AML-193 (cell line): ENCODE results near the gene WIPF1.

Source experiments
- DNase-seq, 2 experiments: peaks; one replicate each; lab custom pipeline; 2025; lab: John Stamatoyannopoulos, UW

Gene WIPF1

GRCh38 chr2:174623106-174623637 is 25.6 kb upstream of the WIPF1 start:
- no peak for DNase-seq

DNA sequence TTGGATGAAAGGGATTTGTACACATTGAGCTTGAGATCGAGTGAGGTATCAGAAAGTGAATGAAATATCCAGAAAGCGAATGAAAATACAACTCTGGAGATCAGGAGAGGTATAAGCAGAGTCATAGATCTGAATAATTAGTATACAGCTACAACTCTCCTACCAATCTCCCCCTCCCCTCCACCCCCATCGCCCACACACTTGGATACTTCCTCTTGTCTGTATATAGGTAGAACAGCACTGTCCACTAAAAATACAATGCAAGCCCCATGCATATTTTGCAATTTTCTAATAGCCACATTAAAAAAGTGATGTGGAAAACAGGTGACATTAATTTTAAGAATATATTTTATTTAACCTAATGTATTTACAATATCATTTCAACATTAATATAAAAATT is 23.7 kb upstream of the WIPF1 start:
- DNase-seq: no peak

- DNase-seq: no peak
Observed at GRCh38 chr2:174618179-174618578, 20.6 kb upstream of the WIPF1 start.

- DNase-seq: no peak
Observed at GRCh38 chr2:174617718-174618117, 20.1 kb upstream of the WIPF1 start.

DNA sequence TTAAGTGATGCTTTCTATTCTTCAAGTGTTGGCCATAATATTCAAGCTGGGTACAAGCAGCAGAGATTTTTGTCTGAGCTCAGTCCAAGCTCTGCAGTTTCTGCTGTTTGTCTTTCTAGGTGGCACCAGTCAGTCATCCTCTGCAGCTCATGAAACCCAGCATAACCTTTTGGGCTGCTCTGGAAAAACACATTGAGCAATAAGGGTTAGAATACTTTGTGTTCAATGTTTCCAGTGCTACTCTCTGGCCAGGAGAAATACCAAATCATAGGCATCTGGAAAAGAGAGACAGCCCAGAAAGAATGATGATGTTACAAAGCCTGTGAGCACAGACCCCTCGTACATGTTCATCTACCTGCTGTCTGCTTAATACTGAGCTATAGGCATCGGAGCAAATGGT is 19.5 kb upstream of the WIPF1 start:
- no peak for DNase-seq

- DNase-seq: no peak
Observed at GRCh38 chr2:174615871-174616436, 18.4 kb upstream of the WIPF1 start.

- no peak for DNase-seq
Observed at GRCh38 chr2:174614261-174614660, 16.7 kb upstream of the WIPF1 start.

- DNase-seq: no peak
Observed at GRCh38 chr2:174613531-174613930, 15.9 kb upstream of the WIPF1 start.

DNA sequence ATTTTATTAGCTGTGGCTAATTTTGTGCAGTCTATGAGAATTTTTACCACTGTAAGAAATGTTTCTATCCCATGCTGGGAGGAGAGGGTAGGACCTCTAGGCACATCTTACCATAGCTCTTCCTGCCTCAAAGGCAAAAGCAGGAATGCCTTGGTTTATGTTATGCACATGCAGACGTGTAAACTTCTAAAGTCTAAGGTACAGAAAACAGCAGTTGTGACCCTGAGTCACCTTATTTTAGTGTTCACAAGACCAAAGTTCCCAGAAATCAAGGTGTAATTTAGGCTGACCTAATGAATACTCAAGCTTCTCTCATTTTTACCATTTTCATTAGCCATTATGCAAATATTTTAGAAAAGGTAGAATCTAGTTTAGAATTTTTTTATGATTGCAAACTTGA is 15.4 kb upstream of the WIPF1 start:
- no peak for DNase-seq

DNA sequence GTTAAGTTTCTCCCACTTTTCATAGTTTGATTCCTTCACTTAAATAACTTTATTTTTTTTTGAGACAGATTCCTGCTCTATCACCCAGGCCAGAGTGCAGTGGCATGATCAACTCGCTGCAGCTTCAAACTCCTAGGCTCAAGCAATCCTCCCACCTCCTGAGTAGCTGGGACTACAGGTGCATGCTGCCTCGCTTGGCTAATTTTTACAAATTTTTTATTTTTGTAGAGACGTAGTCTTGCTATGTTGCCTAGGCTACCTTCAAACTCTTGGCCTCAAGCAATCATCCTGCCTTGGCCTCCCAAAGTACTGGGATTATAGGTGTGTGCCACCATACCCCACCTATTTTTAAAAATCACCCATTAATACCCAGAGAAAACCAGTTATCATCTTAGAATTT is 14.2 kb upstream of the WIPF1 start:
- no peak for DNase-seq

DNA sequence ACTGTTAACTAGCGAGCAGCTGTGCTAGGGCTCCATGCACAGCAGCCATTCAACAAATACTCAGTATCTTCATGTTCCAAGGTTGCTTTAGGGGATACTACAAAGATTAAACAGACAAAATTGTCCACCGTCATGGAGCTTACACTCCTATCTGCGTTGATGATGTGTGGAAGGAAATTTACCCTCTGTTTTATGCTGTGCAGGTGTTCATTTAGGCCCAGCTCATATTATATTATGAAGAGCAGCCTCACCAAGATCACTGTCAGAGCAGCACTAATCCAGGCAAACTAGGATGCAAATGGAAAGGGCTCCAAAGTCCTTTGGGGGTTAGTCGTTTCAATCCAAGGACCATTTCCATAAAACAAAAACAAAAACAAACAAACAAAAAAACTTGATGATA is 13.4 kb upstream of the WIPF1 start:
- DNase-seq: no peak

DNA sequence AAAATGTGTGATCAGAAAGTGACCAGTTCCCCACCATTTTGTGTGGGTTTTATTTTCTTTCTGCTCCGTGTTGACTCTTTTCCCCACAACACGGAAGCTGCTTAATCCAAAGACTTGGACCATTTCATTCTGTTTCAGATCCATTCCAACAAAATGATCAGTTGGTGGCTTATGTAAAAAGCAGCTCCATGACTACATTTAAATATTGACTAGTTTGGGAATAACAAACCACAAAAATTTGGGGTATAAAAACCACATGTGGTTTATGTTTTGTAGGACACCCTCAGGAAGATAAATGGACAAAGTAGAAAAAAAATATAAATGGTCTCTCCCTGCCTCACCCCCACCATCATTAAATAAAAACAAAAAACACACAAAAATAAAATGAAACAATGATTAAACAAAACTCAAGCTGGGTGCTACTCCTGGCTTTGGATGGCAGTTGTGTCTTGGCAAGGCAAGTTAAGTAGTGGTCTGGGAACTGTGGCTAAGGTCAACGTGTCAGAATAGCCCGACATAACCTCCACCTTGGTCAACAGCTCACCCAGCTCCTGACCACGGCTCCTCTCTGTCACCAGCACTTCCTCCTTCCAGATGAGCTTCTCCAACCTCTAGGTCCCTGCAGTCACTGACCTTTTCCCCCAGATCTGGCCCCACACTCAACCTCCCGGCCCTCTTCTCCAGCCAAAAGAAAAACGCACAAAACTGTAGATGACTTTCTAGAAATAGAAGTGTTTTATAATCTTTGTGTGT is 12.8 kb upstream of the WIPF1 start:
- DNase-seq: peak; percentile 63 to 72

DNA sequence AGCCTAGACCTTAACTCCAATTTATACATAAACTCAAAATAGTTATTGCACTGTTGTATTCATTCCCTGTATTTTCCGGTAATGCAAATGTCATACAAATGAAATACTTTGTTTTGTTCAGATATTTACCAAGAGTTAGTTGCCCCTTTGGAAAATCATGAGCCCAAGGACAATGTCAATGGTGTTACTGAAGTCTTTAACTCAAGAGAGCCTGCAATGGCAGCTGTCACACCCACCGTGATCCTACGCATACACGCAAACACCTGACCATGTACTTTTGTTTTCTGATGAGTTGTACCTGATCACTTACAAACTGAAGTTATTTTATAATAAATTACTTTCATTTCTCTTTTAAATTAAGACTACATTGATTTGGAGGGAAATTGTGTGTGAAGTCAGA is 11.7 kb upstream of the WIPF1 start:
- DNase-seq: no peak

- DNase-seq: no peak
Observed at GRCh38 chr2:174608866-174609214, 11.2 kb upstream of the WIPF1 start.

DNA sequence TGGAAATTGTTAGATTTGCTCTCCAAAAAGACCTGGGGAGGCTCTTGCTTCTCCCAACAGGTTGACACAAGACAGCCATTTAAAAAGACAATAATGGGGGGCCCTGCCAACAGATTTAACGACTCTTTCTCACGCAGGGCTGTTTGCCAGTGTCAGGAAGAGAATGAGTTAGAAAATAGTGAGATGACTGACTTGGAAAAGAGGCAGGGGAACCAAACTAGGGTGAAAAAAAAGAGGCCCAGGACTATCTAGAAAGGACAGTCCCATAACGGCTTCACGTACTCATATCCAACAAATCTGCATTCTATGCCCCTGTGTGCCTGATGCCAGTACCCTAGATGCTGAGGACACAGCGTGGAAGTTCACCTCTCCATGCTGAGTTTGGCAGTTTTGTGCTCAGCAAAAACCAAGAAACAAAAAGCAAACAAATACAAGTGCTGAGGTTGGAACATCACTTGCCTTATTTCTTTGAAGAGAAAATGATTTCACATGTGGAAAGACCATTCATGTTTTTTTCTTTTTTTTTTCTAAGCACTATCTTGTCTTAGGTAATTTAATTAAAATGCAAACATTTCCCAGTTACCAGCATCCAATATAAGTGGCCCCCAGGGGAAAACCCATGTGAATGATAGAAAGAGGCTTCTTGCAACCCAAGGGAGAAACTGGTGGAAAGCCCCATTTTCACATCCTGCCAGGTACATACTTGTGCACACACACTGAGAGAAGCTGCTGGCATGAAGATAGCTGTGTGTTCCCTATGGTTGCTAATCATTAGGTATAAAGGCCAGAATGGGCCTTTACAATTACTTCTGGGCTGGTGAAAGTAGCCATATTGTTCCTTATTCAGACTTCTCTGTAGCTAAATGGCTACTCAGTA is 10.6 kb upstream of the WIPF1 start:
- DNase-seq: no peak

- DNase-seq: no peak
Observed at GRCh38 chr2:174607584-174607983, 10.0 kb upstream of the WIPF1 start.

GRCh38 chr2:174606336-174606735 is 8.7 kb upstream of the WIPF1 start:
- no peak for DNase-seq

DNA sequence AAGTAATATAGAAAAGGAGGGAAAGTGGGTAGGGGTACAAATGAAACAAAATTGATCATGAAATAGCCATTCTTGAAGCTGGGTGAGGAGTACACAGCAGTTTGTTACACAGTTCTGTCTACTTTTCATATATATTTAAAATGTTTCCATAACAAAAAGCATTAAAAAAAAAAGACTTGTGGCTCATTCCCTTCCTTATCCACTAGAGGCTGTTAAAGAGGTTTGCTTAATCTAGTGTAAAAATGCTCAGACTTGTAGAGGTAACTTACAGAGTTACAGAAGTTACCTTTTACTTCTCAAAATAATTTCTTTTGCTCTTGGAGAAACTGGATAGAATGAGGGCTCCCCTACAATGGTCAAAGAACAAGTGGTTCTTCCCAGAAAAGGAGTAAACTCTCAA is 8.1 kb upstream of the WIPF1 start:
- peak; percentile 50 to 72 for DNase-seq

- peak; percentile 44 to 46 for DNase-seq
Observed at GRCh38 chr2:174603280-174603679, 5.7 kb upstream of the WIPF1 start.

- no peak for DNase-seq
Observed at GRCh38 chr2:174602745-174603144, 5.1 kb upstream of the WIPF1 start.

- no peak for DNase-seq
Observed at GRCh38 chr2:174600349-174600748, 2.7 kb upstream of the WIPF1 start.

- DNase-seq: no peak
Observed at GRCh38 chr2:174599310-174599921, 1.8 kb upstream of the WIPF1 start.

DNA sequence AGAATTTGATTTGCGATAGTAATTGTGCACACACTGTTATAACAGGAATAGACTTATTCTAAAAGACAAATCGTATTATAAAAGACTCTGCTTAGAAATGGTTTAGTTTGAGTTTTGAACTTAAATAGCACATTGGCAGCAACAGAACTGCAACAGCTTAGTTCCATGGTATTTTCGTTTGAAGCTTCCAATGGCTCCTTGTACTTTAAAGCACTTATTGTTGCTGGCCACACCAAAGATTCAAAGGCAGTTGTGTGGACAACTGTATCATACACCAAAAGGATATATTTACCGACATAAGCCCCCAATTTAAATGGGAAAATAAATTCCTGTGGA is 627 bp downstream of the WIPF1 start:
- no peak for DNase-seq
